Gastrocnemius medialis (tissue), 4 donors: ENCODE measurements around the gene HDAC4.

ENCODE experiments used
- POLR2A ChIP-seq, 2 donors: fragments of 450-650 bp; IDR thresholded peaks; one replicate each; pipeline ENCODE4 v1.6.1; 2017; ENCODE audit warnings: antibody characterized with exemption in 2 of 2, mild to moderate bottlenecking in 2 of 2, moderate library complexity in 2 of 2
- TF ChIP-seq, protein P1 (sequence below), 5 experiments: fragments of 450-650 bp in 3 of 5; fragments of 200-600 bp in 2 of 5; sonication (generic) in 2 of 5; IDR thresholded peaks in 4 of 5; conservative IDR thresholded peaks in 1 of 5; 1 replicate in 4 of 5; 2 replicates in 1 of 5; pipeline ENCODE4 v1.5.1; 2016 to 2019; ENCODE audit warnings: antibody characterized with exemption in 5 of 5, mild to moderate bottlenecking in 3 of 5, moderate library complexity in 3 of 5

DNA sequence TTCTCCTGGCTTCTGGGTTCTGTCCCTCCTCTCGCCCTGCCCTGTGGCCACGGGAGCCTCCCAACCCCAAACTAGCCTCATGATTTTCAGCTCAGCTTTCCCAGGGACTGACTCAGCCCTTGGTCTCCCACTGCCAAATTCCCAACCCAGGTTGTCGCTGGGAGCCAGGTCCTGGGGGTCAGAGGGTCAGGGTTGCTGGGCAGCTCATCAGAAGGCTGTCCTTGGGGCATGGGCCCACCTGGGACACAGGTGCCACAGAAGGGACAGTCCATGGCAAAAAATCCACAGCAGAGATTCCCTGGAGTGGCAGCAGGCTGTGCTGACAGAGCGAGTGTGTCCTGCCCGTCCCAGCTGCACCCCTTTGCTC, 372.6 kb downstream of the HDAC4 start:
- TF ChIP-seq POLR2A (IDR thresholded peaks at IDR 0.05) = no peak
- TF ChIP-seq, protein P1, sequence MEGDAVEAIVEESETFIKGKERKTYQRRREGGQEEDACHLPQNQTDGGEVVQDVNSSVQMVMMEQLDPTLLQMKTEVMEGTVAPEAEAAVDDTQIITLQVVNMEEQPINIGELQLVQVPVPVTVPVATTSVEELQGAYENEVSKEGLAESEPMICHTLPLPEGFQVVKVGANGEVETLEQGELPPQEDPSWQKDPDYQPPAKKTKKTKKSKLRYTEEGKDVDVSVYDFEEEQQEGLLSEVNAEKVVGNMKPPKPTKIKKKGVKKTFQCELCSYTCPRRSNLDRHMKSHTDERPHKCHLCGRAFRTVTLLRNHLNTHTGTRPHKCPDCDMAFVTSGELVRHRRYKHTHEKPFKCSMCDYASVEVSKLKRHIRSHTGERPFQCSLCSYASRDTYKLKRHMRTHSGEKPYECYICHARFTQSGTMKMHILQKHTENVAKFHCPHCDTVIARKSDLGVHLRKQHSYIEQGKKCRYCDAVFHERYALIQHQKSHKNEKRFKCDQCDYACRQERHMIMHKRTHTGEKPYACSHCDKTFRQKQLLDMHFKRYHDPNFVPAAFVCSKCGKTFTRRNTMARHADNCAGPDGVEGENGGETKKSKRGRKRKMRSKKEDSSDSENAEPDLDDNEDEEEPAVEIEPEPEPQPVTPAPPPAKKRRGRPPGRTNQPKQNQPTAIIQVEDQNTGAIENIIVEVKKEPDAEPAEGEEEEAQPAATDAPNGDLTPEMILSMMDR (IDR thresholded peaks at IDR 0.05 in 4 of 5, conservative IDR thresholded peaks at IDR 0.05 in 1 of 5) = no peak
